ENCODE data around the gene NHERF2.

The NHERF2 gene

GRCh38 chr16:2048116-2048543 is 21.4 kb downstream of the NHERF2 start:
- no peak for DNase-seq (ENCODE audit: low read depth)
- peak overlapping the region; percentile 81 for H3K4me3 ChIP-seq (ENCODE audit: low read depth, low read length)

GRCh38 chr16:2053211-2053610 is 26.5 kb downstream of the NHERF2 start:
- DNase-seq (ENCODE audit: low read depth): no peak
- no peak overlapping the region for H3K4me3 ChIP-seq (ENCODE audit: low read depth, low read length)

- H3K4me3 ChIP-seq (ENCODE audit: low read depth, low read length): no peak overlapping the region
- no peak for DNase-seq (ENCODE audit: low read depth)
Measured at GRCh38 chr16:2053897-2054296, 27.2 kb downstream of the NHERF2 start.

- no peak for DNase-seq (ENCODE audit: low read depth)
- H3K4me3 ChIP-seq (ENCODE audit: low read depth, low read length): no peak overlapping the region
Measured at GRCh38 chr16:2054543-2055245, 28.0 kb downstream of the NHERF2 start.

- no peak for DNase-seq (ENCODE audit: low read depth)
- H3K4me3 ChIP-seq (ENCODE audit: low read depth, low read length): no peak overlapping the region
Measured at GRCh38 chr16:2056077-2056476, 29.4 kb downstream of the NHERF2 start.

GRCh38 chr16:2056681-2057407 is 30.1 kb downstream of the NHERF2 start:
- DNase-seq (ENCODE audit: low read depth): no peak

GRCh38 chr16:2057438-2057837 is 30.7 kb downstream of the NHERF2 start:
- no peak for DNase-seq (ENCODE audit: low read depth)
- no peak overlapping the region for H3K4me3 ChIP-seq (ENCODE audit: low read depth, low read length)

More at GRCh38 chr16:2056681-2057407, 30.1 kb downstream of the NHERF2 start:
- H3K4me3 ChIP-seq (ENCODE audit: low read depth, low read length): no peak overlapping the region

GRCh38 chr16:2058420-2058819 is 31.7 kb downstream of the NHERF2 start:
- DNase-seq (ENCODE audit: low read depth): no peak
- H3K4me3 ChIP-seq (ENCODE audit: low read depth, low read length): no peak overlapping the region

GRCh38 chr16:2058872-2059271 is 32.2 kb downstream of the NHERF2 start:
- no peak overlapping the region for H3K4me3 ChIP-seq (ENCODE audit: low read depth, low read length)
- no peak for DNase-seq (ENCODE audit: low read depth)

- no peak overlapping the region for H3K4me3 ChIP-seq (ENCODE audit: low read depth, low read length)
- DNase-seq (ENCODE audit: low read depth): no peak
Measured at GRCh38 chr16:2060346-2060745, 33.6 kb downstream of the NHERF2 start.

GRCh38 chr16:2061023-2061422 is 34.3 kb downstream of the NHERF2 start:
- H3K4me3 ChIP-seq (ENCODE audit: low read depth, low read length): no peak overlapping the region
- no peak for DNase-seq (ENCODE audit: low read depth)

GRCh38 chr16:2061526-2061925 is 34.8 kb downstream of the NHERF2 start:
- no peak for DNase-seq (ENCODE audit: low read depth)
- no peak overlapping the region for H3K4me3 ChIP-seq (ENCODE audit: low read depth, low read length)

GRCh38 chr16:2062801-2063200 is 36.1 kb downstream of the NHERF2 start:
- H3K4me3 ChIP-seq (ENCODE audit: low read depth, low read length): no peak overlapping the region
- DNase-seq (ENCODE audit: low read depth): no peak

- no peak for DNase-seq (ENCODE audit: low read depth)
- H3K4me3 ChIP-seq (ENCODE audit: low read depth, low read length): no peak overlapping the region
Measured at GRCh38 chr16:2063861-2064260, 37.2 kb downstream of the NHERF2 start.

GRCh38 chr16:2064368-2064945 is 37.8 kb downstream of the NHERF2 start:
- no peak for DNase-seq (ENCODE audit: low read depth)
- no peak overlapping the region for H3K4me3 ChIP-seq (ENCODE audit: low read depth, low read length)

GRCh38 chr16:2066139-2066538 is 39.4 kb downstream of the NHERF2 start:
- no peak overlapping the region for H3K4me3 ChIP-seq (ENCODE audit: low read depth, low read length)
- no peak for DNase-seq (ENCODE audit: low read depth)

GRCh38 chr16:2070576-2071453 is 44.1 kb downstream of the NHERF2 start:
- DNase-seq (ENCODE audit: low read depth): no peak
- no peak overlapping the region for H3K4me3 ChIP-seq (ENCODE audit: low read depth, low read length)

GRCh38 chr16:2071454-2072202 is 44.9 kb downstream of the NHERF2 start:
- H3K4me3 ChIP-seq (ENCODE audit: low read depth, low read length): no peak overlapping the region
- DNase-seq (ENCODE audit: low read depth): no peak

- no peak for DNase-seq (ENCODE audit: low read depth)
- H3K4me3 ChIP-seq (ENCODE audit: low read depth, low read length): no peak overlapping the region
Measured at GRCh38 chr16:2072926-2073325, 46.2 kb downstream of the NHERF2 start.

Measured in skeletal muscle cell (primary cell).